Activated naive CD4-positive, alpha-beta T cell treated with anti-CD3 and anti-CD28 coated beads, Interleukin-2, amount 10 ng/mL, durations not matched to agents 7 days and 5 days (primary cell): ENCODE results near the gene AUTS2.

ENCODE experiments used
- CTCF ChIA-PET: fragments of 350-600 bp; sonication (Branson Sonifier 250); formaldehyde crosslinking; loops from one replicate; lab custom pipeline; 2021; ENCODE audit warnings: antibody characterized with exemption; lab: Charles Lee
- DNase-seq: peaks from one replicate; pipeline ENCODE4 v3.0.0-alpha.2; 2020
- H3K27ac Mint-ChIP-seq: one replicate; pipeline ENCODE4 v1.8.0; 2021; ENCODE audit warnings: mild to moderate bottlenecking, moderate library complexity, mixed read lengths
- H3K27me3 Mint-ChIP-seq: one replicate; pipeline ENCODE4 v1.8.0; 2021; ENCODE audit warnings: mild to moderate bottlenecking, mixed read lengths
- H3K36me3 Mint-ChIP-seq: one replicate; pipeline ENCODE4 v1.8.0; 2021; ENCODE audit warnings: mixed read lengths
- H3K4me1 Mint-ChIP-seq: one replicate; pipeline ENCODE4 v1.8.0; 2021; ENCODE audit warnings: mixed read lengths
- H3K4me3 Mint-ChIP-seq: one replicate; pipeline ENCODE4 v1.8.0; 2021; ENCODE audit warnings: mild to moderate bottlenecking, moderate library complexity, mixed read lengths
- H3K9me3 Mint-ChIP-seq: one replicate; pipeline ENCODE4 v1.8.0; 2021; ENCODE audit warnings: mixed read lengths

The AUTS2 gene

DNA sequence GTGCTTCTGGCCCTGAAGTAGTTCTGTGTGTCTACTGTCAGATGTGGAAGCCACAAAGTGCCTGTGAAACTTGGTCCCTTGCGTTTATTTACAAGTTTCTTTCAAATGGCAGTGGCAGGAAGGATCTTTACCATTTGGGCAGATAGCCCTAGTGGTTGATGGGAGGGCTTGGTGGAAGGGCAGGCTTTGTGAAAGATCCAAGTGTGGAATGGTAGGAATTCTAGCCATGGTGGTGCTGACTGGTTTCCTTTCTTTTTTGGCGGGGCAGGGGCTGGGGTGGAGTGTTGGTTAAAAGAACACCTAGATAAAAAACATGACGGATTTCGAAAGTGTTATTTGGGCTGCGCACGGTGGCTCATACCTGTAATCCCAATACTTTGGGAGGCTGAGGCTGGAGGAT lies 27.0 kb downstream of the AUTS2 start:
- Mint-ChIP-seq H3K36me3 (no peaks in the 10 kb centered on the region), H3K27ac (no peak overlapping the region), H3K4me1 (no peaks in the 10 kb centered on the region), H3K9me3 (no peaks in the 10 kb centered on the region), H3K27me3 (no peaks in the 10 kb centered on the region), H3K4me3 (no peak overlapping the region)
- DNase-seq, result no peak
- CTCF ChIA-PET, result no interaction called here

GRCh38 chr7:69625798-69626197 lies 27.5 kb downstream of the AUTS2 start:
- no peak overlapping the region for H3K4me3 Mint-ChIP-seq
- no peak overlapping the region for H3K27ac Mint-ChIP-seq
- no peaks in the 10 kb centered on the region for H3K36me3 Mint-ChIP-seq
- no peaks in the 10 kb centered on the region for H3K9me3 Mint-ChIP-seq
- H3K4me1 Mint-ChIP-seq, result no peaks in the 10 kb centered on the region
- H3K27me3 Mint-ChIP-seq, result no peaks in the 10 kb centered on the region
- no peak for DNase-seq
- CTCF ChIA-PET, result no interaction called here

- Mint-ChIP-seq H3K27ac (no peak overlapping the region), H3K4me3 (no peak overlapping the region), H3K27me3 (no peaks in the 10 kb centered on the region), H3K36me3 (no peaks in the 10 kb centered on the region), H3K9me3 (no peaks in the 10 kb centered on the region), H3K4me1 (no peaks in the 10 kb centered on the region)
- CTCF ChIA-PET, result no interaction called here
- no peak for DNase-seq
Observed at GRCh38 chr7:69630292-69630691, 32.0 kb downstream of the AUTS2 start.

DNA sequence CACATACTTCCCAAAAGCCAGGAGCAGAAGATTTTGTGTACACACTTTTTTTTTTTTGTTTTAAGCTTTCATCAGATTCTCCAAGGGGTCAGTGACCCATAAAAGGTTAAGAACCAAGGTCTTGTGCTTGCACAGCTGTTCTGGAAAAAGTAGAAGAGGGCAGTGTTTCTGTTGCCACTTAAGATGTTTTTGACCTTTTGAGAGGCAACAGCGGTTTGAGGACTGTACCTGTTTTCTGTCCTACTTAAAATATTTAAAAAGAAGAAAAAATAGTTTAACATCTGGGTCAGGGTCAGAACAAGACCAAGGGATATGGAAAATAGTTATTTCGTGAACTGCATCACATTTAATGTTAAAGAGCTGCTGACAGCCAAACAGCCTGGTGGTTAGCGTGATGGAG lies 32.9 kb downstream of the AUTS2 start:
- Mint-ChIP-seq H3K9me3 (no peaks in the 10 kb centered on the region), H3K36me3 (no peaks in the 10 kb centered on the region), H3K27me3 (no peaks in the 10 kb centered on the region), H3K27ac (no peak overlapping the region), H3K4me1 (no peaks in the 10 kb centered on the region), H3K4me3 (no peak overlapping the region)
- DNase-seq, result no peak
- CTCF ChIA-PET, result no interaction called here

- CTCF ChIA-PET, result no interaction called here
- Mint-ChIP-seq H3K27ac (no peak overlapping the region), H3K36me3 (no peaks in the 10 kb centered on the region), H3K4me1 (no peaks in the 10 kb centered on the region), H3K27me3 (no peaks in the 10 kb centered on the region), H3K9me3 (no peaks in the 10 kb centered on the region), H3K4me3 (no peak overlapping the region)
- no peak for DNase-seq
Observed at GRCh38 chr7:69632280-69632679, 34.0 kb downstream of the AUTS2 start.

GRCh38 chr7:69633122-69633831 lies 35.0 kb downstream of the AUTS2 start:
- Mint-ChIP-seq H3K9me3 (no peaks in the 10 kb centered on the region), H3K36me3 (no peaks in the 10 kb centered on the region), H3K27me3 (no peaks in the 10 kb centered on the region), H3K27ac (no peak overlapping the region), H3K4me1 (no peaks in the 10 kb centered on the region), H3K4me3 (no peak overlapping the region)
- DNase-seq, result no peak
- CTCF ChIA-PET, result no interaction called here

GRCh38 chr7:69635555-69636185 lies 37.4 kb downstream of the AUTS2 start:
- no peak for DNase-seq
- CTCF ChIA-PET, result no interaction called here
- Mint-ChIP-seq H3K4me3 (no peak overlapping the region), H3K9me3 (no peaks in the 10 kb centered on the region), H3K36me3 (no peaks in the 10 kb centered on the region), H3K27ac (no peak overlapping the region), H3K27me3 (no peaks in the 10 kb centered on the region), H3K4me1 (no peaks in the 10 kb centered on the region)

DNA sequence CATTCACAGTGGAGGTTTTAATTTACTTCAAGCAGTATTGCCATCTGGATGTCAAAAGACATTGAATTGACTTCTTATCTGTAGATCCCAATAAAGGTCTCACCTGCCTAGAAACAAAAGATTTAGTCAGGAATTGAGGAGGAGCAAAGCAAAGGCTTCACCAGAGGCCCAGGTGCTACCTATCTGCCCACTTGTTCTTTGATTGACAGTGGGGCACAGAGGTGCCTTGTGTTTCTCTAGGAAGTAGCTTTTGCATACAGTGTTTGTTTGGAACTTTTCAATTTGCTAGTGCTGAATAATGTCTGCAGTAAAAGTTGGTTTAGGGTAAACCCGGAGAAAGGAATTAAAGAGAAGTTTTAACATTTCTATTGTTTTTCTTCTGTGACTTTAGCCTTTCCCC lies 40.4 kb downstream of the AUTS2 start:
- Mint-ChIP-seq H3K27ac (no peak overlapping the region), H3K4me1 (no peaks in the 10 kb centered on the region), H3K4me3 (no peak overlapping the region), H3K36me3 (no peaks in the 10 kb centered on the region), H3K27me3 (no peaks in the 10 kb centered on the region), H3K9me3 (no peaks in the 10 kb centered on the region)
- CTCF ChIA-PET, result no interaction called here
- no peak for DNase-seq

DNA sequence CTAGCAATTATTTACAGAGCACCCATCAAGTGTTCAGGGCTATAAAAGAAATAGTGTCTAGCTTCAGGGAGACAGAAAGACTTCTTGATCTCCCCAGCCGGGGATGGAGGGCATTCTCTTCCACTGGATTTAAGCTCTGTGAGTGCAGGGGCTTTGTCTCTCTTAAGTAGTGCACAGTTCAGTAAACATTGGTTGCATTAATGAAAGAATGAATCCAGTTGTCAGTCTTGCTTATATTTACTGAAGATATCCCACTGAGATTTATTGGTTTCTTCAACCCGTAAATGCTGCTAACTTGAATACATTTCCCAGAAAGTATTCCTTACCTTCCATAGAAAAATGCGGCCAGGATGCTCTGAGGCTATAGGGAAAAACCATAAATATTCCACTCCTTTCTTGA lies 41.9 kb downstream of the AUTS2 start:
- no peak for DNase-seq
- Mint-ChIP-seq H3K4me3 (no peak overlapping the region), H3K36me3 (no peaks in the 10 kb centered on the region), H3K27me3 (no peaks in the 10 kb centered on the region), H3K9me3 (no peaks in the 10 kb centered on the region), H3K4me1 (no peaks in the 10 kb centered on the region), H3K27ac (no peak overlapping the region)
- CTCF ChIA-PET, result no interaction called here

GRCh38 chr7:69640925-69641594 lies 42.8 kb downstream of the AUTS2 start:
- DNase-seq, result no peak
- no peaks in the 10 kb centered on the region for H3K36me3 Mint-ChIP-seq
- no peak overlapping the region for H3K4me3 Mint-ChIP-seq
- no peaks in the 10 kb centered on the region for H3K27me3 Mint-ChIP-seq
- no peak overlapping the region for H3K27ac Mint-ChIP-seq
- no peaks in the 10 kb centered on the region for H3K9me3 Mint-ChIP-seq
- CTCF ChIA-PET, result no interaction called here
- no peaks in the 10 kb centered on the region for H3K4me1 Mint-ChIP-seq

- H3K36me3 Mint-ChIP-seq, result no peaks in the 10 kb centered on the region
- CTCF ChIA-PET, result interaction anchor here (0.6 kb wide), 1 partner anchor 48 kb away, joined by 3 read pairs; no protein-coding TSS in a partner anchor
- H3K9me3 Mint-ChIP-seq, result no peaks in the 10 kb centered on the region
- H3K4me3 Mint-ChIP-seq, result no peak overlapping the region
- DNase-seq, result no peak
- no peaks in the 10 kb centered on the region for H3K27me3 Mint-ChIP-seq
- no peaks in the 10 kb centered on the region for H3K4me1 Mint-ChIP-seq
- H3K27ac Mint-ChIP-seq, result no peak overlapping the region
Observed at GRCh38 chr7:69643265-69643664, 45.0 kb downstream of the AUTS2 start.

DNA sequence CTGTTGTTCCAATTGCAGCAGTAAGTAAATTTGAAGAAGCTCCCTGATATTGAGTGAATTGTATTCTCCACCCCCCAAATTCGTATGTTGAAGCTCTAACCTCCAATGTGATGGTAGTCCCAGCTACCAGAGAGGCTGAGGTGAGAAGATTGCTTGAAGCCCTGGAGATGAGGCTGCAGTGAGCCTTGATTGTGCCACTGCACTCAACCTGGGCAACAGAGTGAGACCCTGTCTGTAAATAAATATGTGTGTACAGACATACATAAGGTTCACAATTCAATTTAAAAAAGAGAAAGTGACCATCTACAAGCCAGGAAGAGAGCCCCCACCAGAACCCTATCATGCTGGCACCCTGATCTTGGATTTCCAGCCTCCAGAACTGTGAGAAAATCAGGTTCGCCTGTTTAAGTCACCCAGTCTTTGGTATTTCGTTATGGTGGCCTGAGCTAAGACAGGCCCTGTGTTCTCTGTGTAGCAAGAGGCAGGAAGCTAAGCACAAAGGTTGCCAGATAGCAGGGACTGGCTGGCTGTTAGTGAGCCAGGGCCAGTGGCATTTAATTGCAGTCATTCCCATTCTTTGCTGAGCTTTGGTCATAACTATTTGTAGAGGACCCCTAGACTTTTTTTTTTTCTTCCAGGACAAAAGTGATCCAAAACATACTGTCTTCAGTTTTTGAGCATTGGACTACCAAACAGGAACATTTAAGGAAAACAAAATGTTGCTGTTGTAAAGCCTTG lies 45.6 kb downstream of the AUTS2 start:
- DNase-seq, result no peak
- CTCF ChIA-PET, result interaction anchor here (0.6 kb wide), 1 partner anchor 49 kb away, joined by 3 read pairs; no protein-coding TSS in a partner anchor
- no peak overlapping the region for H3K27ac Mint-ChIP-seq

DNA sequence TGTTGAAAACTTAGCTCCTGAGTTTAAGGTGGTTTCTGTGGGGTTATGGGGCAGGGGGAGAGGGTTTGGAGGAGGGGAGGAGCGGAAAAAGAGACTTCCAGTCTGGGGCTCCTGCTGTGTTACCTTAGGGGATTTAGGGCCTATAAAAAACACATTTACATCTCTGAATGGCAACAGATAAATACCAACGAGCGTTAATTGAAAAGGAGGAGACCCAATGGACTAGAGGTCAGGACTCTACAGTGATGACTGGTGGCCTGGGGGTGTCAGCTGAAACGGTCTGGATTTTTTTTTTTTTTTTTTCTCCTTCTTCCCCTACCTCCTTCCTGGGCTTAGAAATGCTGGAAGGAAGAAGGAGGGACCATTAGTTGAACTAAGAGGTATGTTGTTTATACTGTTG lies 47.4 kb downstream of the AUTS2 start:
- no peaks in the 10 kb centered on the region for H3K4me1 Mint-ChIP-seq
- no peak overlapping the region for H3K4me3 Mint-ChIP-seq
- CTCF ChIA-PET, result no interaction called here
- H3K27ac Mint-ChIP-seq, result no peak overlapping the region
- H3K27me3 Mint-ChIP-seq, result no peaks in the 10 kb centered on the region
- H3K9me3 Mint-ChIP-seq, result no peaks in the 10 kb centered on the region
- no peak for DNase-seq
- no peaks in the 10 kb centered on the region for H3K36me3 Mint-ChIP-seq

More for the DNA sequence above, 45.6 kb downstream of the AUTS2 start:
- no peaks in the 10 kb centered on the region for H3K27me3 Mint-ChIP-seq
- no peaks in the 10 kb centered on the region for H3K4me1 Mint-ChIP-seq
- H3K36me3 Mint-ChIP-seq, result no peaks in the 10 kb centered on the region
- H3K9me3 Mint-ChIP-seq, result no peaks in the 10 kb centered on the region
- H3K4me3 Mint-ChIP-seq, result no peak overlapping the region

- DNase-seq, result no peak
- Mint-ChIP-seq H3K9me3 (no peaks in the 10 kb centered on the region), H3K27ac (no peak overlapping the region), H3K36me3 (no peaks in the 10 kb centered on the region), H3K27me3 (no peaks in the 10 kb centered on the region), H3K4me3 (no peak overlapping the region), H3K4me1 (no peaks in the 10 kb centered on the region)
- CTCF ChIA-PET, result no interaction called here
Observed at GRCh38 chr7:69651101-69651590, 52.9 kb downstream of the AUTS2 start.
